T-helper 9 cell (primary cell): Measurements from ENCODE around the gene MPPED1.
A peak's percentile ranks its signal among the peaks of the same experiment; 100 is the strongest.

Experiments used
- DNase-seq: peaks from one replicate; pipeline ENCODE4 v3.0.0-alpha.2; 2020
- total RNA-seq, 2 donors: gene quantifications; one replicate each; lab custom pipeline; 2026; lab: John Stamatoyannopoulos, UW

MPPED1 gene
- 0 reads per million in 2 donors for total RNA-seq

DNA sequence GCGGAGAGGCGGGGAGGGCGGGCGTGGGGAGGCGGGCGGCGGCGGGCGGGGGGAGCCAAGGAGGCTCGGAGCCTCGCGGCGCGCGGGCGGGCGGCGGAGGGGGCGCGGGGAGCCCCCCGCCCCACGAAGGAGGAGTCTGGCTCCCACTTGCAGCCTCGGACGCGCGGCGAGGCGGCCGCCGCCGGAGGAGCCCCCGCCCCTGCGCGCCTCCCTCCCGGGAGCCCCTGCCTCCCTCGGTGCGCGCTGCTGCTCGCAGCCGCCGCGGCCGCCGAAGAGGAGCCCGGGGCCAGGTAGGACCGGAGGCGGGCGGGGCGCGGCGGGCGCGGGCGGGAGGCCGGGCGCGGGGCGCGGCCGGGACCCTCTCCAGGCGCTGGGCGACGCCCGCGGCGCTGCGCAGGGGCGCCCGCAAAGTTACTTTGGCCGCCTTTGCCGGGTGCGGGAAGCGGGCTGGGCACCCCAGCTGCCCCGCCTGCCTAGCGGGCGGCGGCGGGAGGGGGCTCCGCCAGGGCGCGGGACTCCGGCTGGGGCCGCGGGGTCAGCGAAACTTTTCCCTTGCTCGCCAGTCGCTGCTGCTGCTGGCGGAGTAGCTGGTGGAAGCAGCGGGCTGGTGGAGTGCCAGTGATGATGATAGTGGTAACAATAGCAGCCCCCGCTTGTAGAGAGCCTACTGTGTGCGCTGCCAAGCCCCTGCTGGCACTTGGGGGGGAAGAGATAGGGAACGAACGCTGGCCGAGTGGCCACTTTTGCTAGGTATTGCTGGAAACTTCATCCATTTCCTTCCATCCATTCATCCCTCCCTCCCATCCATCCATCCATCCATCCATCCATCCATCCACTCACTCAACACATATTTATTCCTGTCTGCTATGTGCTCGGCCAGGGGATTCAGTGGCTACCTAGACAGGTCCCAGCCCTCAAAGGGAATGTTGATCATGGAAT is at the start of gene MPPED1:
TSS of gene MPPED1 (plus strand) at position 146 of the 939 bp plus-strand sequence. CDS start 12,972 bp downstream, outside the sequence.
- no peak for DNase-seq

DNA sequence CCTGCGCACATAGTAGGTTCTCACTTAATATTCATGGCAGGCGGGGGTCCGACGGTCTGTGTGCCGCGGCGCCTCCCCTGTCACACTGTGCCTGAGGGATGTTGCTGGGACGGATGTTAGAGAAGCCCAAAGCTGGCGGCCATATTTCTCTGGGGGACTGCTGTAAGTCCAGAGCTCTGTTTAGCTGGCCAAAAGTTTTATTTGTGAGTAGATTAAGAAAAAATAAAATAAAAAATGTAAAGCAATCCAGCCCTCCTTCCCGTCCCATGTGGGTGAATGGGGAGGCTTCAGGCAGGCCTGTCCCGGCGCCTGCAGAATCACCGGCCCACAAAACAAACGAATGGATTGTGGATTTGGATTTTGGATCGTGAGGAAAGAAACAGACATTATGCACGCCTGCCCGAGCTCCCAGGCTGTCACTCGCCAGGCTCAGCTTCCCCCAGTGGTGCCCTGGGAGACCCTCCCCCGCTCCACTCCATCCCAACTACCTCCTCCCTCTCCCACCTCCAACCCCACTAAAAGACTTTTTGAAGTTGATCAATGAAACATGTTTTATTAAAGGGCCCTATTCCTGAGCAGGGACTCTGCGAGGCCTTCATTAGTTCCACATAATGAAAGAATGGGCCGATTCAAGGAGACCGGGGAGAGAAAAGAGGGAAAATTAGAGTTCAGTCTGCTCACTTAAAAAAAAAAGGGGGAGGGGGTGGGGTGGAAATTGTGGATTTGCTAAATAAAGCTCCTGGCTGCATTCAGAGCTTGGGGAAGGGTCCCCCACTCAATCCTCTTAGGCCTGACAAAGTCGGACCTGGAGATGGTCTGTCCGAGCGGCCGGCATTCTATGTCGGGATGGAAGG is 48.3 kb upstream of the MPPED1 start:
- no peak for DNase-seq

DNA sequence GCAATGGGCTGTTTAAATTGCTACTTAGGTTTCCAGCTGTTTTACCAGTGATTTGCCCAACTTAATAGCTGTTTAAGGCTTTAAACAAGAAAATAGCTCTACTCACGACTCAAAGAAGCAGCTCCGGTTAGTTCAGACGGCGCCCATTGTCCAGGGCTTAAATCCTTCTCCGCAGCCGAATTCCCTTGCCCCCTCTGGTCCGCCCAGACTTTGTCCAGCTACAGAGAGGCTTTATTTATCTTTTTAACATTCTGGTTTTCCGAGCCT is 47.7 kb upstream of the MPPED1 start:
- no peak for DNase-seq

DNA sequence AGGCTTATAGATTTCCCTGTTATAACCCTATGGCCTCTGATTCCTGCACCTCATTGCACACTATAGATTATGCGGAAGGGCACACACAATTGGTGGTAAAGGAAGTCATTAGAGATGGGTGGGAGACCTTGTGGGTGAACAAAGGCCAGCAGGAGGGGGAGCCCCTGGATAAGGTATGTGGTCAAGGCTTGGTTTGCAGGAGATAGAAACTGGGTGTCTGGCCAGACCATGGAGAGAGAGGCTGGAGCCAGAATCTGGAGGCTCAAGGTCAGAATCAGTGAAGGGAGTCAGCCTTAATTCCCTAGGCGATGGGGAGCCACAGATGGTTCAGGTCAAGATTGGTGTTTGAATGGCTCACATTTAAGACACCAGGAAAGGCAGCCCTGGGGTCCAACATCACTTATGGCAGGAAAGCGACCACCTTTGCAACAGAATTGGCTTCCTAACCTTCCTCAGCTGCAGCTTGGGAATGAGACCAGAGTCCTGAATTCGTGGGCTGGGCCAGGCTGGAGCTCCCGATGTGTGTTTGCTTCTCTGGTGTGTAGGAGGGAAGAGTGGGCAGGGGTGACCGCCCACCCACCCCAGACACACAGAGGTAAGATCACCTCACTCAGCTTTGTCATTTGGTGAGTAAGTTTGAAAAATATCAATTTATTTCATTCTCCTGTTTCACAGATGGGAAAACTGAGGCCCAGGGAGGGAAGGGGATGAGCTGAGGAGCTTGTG is 45.9 kb upstream of the MPPED1 start:
- DNase-seq: no peak

- no peak for DNase-seq
These were observed 41.8 kb upstream of the MPPED1 start for GRCh38 chr22:43370036-43370435.

DNA sequence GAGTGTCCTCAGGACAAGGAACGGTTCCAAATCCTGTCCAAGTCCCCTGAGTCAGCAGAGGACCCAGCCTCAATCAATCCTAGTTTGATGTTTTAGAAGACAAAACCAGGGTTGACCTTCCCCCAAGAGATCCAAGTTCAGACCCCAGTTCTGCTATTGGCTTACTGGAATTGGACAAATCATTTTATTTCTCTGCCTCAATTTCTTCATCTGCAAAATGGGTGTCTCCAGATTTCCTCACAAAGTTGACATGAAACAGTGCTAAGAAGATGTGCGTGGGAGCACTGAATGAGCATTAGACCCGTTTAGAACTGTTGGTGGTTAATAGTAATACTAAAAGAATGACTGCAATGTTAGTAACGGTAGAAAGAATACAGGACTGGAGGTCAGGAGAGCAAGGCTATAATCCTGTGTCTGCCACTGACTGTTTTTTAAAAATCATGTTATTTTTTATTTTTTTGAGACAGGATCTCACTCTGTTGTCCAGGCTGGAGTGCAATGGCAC is 35.8 kb upstream of the MPPED1 start:
- DNase-seq: no peak

DNA sequence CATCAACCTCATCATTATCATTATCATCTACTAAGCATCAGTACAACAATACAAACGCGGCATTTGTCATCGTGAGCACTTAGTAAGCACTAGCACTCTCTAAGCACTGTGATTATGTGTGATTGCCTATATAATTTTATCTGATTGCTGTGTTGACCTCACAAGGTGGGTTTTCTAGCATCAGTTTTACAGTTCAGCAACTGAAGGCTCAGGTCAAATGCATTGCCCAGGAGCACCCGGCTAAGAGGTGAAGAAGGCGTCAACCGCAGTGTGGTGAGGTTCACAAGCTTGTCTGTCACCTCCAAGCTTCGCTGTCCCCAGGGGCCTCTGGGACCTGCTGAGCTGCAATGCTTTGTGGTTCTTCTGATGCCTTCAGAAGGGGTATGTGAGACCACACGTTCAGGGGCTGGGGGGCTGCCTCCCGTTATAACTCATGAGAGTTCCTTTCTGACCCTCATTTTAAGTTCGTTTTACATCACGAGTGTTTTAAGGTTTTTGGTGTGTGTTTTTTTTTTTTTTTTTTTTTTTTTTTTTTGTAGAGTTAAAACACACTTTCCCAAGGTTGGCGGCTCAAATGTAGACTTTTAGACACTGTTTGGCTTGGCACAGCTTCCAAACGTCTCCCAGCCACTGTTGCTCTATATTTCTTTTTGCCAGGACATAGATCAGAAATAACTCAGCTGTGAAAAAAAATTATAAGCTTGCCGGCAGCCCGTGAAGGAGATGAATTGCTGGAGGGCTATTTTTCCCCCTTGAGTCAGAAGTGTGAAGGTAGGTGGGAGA is 34.9 kb upstream of the MPPED1 start:
- DNase-seq: peak; percentile 17

DNA sequence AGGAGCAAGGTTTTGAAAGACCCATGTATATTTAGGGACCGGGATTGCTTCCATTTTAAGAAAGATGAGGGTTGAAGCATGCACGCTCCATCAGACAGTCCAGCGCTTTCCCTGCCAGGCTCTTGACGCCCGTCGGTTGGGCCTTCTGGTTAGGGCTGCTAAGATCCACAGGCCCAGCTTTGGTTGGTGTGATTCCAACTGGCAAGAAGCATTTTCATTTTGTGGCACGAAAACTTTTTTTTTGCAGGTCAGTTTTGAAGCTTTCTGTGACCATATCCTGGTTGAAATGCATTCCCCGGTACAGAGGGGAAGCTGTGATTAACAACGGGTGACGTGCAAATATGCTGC is 34.3 kb upstream of the MPPED1 start:
- no peak for DNase-seq

- no peak for DNase-seq
These were observed 33.7 kb upstream of the MPPED1 start for GRCh38 chr22:43377896-43378704.

DNA sequence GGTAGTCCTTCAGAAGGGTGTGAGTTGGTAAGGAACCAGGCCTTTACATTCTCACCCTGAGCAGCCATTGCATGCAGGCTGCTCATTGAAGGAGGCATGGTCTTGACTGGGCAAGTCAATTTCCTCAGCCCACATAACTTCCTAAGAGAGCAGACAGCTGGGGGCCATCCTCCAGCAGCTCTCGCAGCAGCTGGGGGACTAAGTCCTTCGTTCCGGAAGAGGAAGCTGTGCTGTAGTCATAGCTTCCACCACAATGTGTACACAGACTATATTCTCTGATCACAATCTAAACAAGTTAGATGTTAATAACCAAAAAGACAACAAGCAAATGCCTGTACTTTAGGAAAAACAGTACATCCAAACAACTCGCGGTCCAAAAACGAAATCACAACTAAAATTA is 30.1 kb upstream of the MPPED1 start:
- DNase-seq: no peak

GRCh38 chr22:43384863-43385262 is 27.0 kb upstream of the MPPED1 start:
- no peak for DNase-seq

- peak; percentile 62 for DNase-seq
These were observed 25.8 kb upstream of the MPPED1 start for GRCh38 chr22:43385770-43386641.

- DNase-seq: no peak
These were observed 24.0 kb upstream of the MPPED1 start for GRCh38 chr22:43387815-43388214.

DNA sequence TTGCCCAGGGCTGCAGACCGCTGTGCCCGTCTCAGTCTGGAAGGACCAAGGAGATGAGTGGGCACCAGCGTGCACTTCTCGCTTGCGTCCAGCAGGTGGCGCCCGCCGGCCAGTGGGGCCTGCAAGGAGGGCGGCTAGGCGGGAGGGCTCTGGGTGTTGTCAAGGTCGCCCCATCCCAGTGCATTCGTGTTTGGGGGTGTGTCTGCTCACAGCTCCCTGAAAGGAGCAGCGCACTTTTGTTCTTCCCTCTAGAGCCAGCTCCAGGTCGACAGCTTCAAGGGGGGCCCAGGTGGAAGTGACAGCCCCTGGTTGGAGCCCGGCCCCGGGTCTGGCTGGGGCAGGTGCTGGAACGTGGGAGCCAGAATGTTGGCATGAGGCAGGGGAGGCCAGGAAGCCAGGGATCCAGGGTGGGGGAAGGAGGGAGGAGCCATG is 23.4 kb upstream of the MPPED1 start:
- peak; percentile 68 for DNase-seq

DNA sequence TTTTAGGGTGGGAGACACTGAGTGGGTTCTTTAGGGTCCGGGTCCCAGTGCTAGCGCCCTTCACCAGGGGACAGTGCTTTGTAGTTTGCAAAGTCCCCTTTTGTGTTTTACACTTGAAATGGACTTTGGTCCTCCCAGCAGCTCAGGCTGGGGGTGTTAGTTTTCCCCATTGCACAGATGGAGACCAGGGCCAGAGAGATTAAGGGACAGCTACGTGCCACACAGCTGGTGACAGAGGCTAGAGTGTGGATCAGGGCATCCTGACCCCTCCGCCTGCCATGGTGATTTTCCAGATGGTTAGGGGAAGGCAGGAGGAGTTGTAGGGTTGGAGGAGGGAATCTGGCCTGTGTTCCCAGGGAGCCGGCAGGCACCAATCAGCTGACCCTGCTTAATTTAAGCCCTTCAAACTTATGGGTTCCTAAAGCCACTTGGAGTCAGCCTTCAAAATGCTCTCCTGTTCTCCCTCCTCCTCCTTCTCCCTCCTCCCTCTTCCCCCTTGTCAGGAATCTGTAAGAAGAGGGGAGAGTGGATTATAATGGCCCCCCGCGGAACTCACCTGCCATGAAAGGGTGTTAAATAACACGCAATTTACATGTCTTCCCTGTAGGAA is 22.5 kb upstream of the MPPED1 start:
- DNase-seq: no peak

DNA sequence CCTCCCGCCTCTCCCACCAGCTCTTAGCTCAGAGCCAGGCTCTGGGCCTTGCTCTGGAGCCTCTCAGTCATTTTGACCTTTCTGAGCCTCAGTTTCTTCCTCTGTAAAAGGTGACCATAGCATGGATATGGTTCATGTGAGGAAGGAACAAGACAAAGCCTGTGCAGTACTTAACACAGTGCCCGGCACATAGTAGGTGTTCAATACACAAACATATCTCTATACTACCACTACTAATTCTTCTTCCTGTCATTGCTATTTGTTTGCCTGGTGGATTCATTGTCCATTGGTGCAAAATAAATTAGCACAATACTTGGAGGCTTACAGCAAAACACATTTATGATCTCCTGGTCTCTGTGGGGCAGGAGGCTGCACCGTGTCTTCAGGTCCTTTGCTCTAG is 21.6 kb upstream of the MPPED1 start:
- no peak for DNase-seq

DNA sequence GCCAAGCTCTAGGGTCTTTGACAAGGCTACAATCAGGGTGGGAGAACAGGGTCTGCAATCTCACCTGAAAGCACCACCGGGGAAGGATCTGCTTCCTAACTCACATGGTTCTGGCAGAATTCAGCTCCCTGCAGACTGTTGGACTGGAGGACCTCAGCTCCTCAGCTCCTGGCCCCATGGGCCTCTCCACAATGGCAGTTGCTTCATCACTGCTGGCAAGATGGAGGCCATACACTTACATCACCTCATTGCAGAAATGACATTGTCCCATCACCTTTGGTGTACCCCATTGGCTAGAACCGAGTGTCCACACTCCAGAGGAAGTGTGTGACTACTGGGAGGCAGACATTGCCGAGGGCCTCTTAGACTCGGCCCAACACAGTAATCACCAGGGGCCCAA is 20.9 kb upstream of the MPPED1 start:
- no peak for DNase-seq

DNA sequence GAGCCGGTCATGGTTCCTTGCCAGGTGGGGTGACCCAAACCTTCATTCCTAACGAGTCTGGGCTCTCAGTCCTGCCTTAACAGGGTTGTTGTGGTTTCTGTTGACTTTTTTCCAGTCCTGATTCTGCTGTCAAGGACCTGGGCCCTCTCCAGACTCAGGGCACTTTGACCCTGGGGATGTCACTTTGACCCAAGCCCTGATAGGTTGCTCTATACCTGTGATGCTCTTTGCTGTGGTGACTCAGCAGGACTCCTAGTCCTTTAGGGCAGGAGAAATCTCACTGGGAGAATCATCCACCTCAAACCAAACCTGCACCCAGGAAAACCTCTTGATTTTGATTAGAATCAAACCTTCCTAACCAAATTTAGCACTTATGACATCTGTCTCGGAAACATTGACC is 20.5 kb upstream of the MPPED1 start:
- no peak for DNase-seq

- DNase-seq: no peak
These were observed 19.3 kb upstream of the MPPED1 start for GRCh38 chr22:43392385-43392989.
